Measurements from ENCODE around the gene CBFA2T2.
"Not testable (repeated sequence)": the region's sequence is repeated elsewhere in the genome, so short reads cannot be mapped to it uniquely, and the experiment has no call there.

Gene CBFA2T2

GRCh38 chr20:33506576-33506975, 16.7 kb downstream of the CBFA2T2 start:
- no peak for DNase-seq (ENCODE audit: low read depth in 2 of 2)

- DNase-seq (ENCODE audit: low read depth in 2 of 2) = no peak
These were observed 17.6 kb downstream of the CBFA2T2 start for GRCh38 chr20:33507461-33507860.

- not testable (repeated sequence) for DNase-seq (ENCODE audit: low read depth in 2 of 2)
These were observed 18.1 kb downstream of the CBFA2T2 start for GRCh38 chr20:33508015-33508414.

- DNase-seq (ENCODE audit: low read depth in 2 of 2) = not testable (repeated sequence)
These were observed 19.2 kb downstream of the CBFA2T2 start for GRCh38 chr20:33509057-33509456.

- DNase-seq (ENCODE audit: low read depth in 2 of 2) = not testable (repeated sequence)
These were observed 22.0 kb downstream of the CBFA2T2 start for GRCh38 chr20:33511876-33512275.

- no peak for DNase-seq (ENCODE audit: low read depth in 2 of 2)
These were observed 25.8 kb downstream of the CBFA2T2 start for GRCh38 chr20:33515569-33516216.

GRCh38 chr20:33516882-33517281, 27.0 kb downstream of the CBFA2T2 start:
- no peak for DNase-seq (ENCODE audit: low read depth in 2 of 2)

- no peak for DNase-seq (ENCODE audit: low read depth in 2 of 2)
These were observed 28.2 kb downstream of the CBFA2T2 start for GRCh38 chr20:33518071-33518470.

- DNase-seq (ENCODE audit: low read depth in 2 of 2) = no peak
These were observed 31.6 kb downstream of the CBFA2T2 start for GRCh38 chr20:33521461-33521860.

- no peak for DNase-seq (ENCODE audit: low read depth in 2 of 2)
These were observed 32.4 kb downstream of the CBFA2T2 start for GRCh38 chr20:33522256-33522820.

- DNase-seq (ENCODE audit: low read depth in 2 of 2) = no peak
These were observed 34.4 kb downstream of the CBFA2T2 start for GRCh38 chr20:33524261-33524660.

- no peak for DNase-seq (ENCODE audit: low read depth in 2 of 2)
These were observed 36.9 kb downstream of the CBFA2T2 start for GRCh38 chr20:33526769-33527168.

- no peak for DNase-seq (ENCODE audit: low read depth in 2 of 2)
These were observed 41.4 kb downstream of the CBFA2T2 start for GRCh38 chr20:33531047-33531877.

- DNase-seq (ENCODE audit: low read depth in 2 of 2) = no peak
These were observed 42.0 kb downstream of the CBFA2T2 start for GRCh38 chr20:33531885-33532284.

- no peak for DNase-seq (ENCODE audit: low read depth in 2 of 2)
These were observed 43.0 kb downstream of the CBFA2T2 start for GRCh38 chr20:33532753-33533459.

GRCh38 chr20:33535717-33536116, 45.8 kb downstream of the CBFA2T2 start:
- not testable (repeated sequence) for DNase-seq (ENCODE audit: low read depth in 2 of 2)

GRCh38 chr20:33537608-33538007, 47.7 kb downstream of the CBFA2T2 start:
- DNase-seq (ENCODE audit: low read depth in 2 of 2) = no peak

GRCh38 chr20:33539129-33539528, 49.2 kb downstream of the CBFA2T2 start:
- DNase-seq (ENCODE audit: low read depth in 2 of 2) = no peak

- no peak for DNase-seq (ENCODE audit: low read depth in 2 of 2)
These were observed 50.5 kb downstream of the CBFA2T2 start for GRCh38 chr20:33540427-33540826.

GRCh38 chr20:33541074-33541473, 51.2 kb downstream of the CBFA2T2 start:
- DNase-seq (ENCODE audit: low read depth in 2 of 2) = no peak

- DNase-seq (ENCODE audit: low read depth in 2 of 2) = no peak
These were observed 51.9 kb downstream of the CBFA2T2 start for GRCh38 chr20:33541797-33542196.

- DNase-seq (ENCODE audit: low read depth in 2 of 2) = no peak
These were observed 55.9 kb downstream of the CBFA2T2 start for GRCh38 chr20:33545763-33546162.

Measured in stimulated activated CD8-positive, alpha-beta memory T cell treated with anti-CD3 and anti-CD28 coated beads, Interleukin-7, amount 100 ng/mL, for 1 hour (primary cell).